H1 (cell line): Measurements from ENCODE around the gene PDE6D. TPM values are rescaled to one million over a fixed set of nuclear protein-coding genes. Genes with fewer than 3 reads are reported as not detected.

Experiments used
- CTCF ChIA-PET: fragments of 300-600 bp; sonication (Branson Sonifier 250); formaldehyde crosslinking; loops from one replicate; lab custom pipeline; 2021; ENCODE audit not compliant: partially characterized antibody; lab: Charles Lee
- POLR2A ChIA-PET: fragments of 300-600 bp; sonication (Branson Sonifier 250); formaldehyde crosslinking; loops from one replicate; lab custom pipeline; 2021; ENCODE audit warnings: inconsistent platforms; ENCODE audit not compliant: partially characterized antibody; lab: Charles Lee
- DNase-seq, 2 experiments: peaks; one replicate each; pipeline versions ENCODE4 v3.0.0 to v3.0.0-alpha.2; 2010 to 2022; ENCODE audit warnings: low spot score in 2 of 2, low read depth in 1 of 2, mixed read lengths in 1 of 2
- FAIRE-seq: peaks from 2 replicates; lab custom pipeline; 2011; peaks lifted over from hg19 to GRCh38; lab: Jason Lieb, UNC
- H2AFZ ChIP-seq: 2 replicates; pipeline ENCODE4 v1.8.1; 2012; ENCODE audit warnings: low read length, inconsistent platforms
- H2AK5ac ChIP-seq: 2 replicates; pipeline ENCODE4 v1.6.1; 2013; ENCODE audit warnings: low read depth, low read length
- H2BK120ac ChIP-seq: replicated peaks from 2 replicates; pipeline ENCODE3; 2013; ENCODE audit warnings: low read depth, low read length, inconsistent platforms
- H2BK12ac ChIP-seq: 2 replicates; pipeline ENCODE4 v1.6.1; 2013; ENCODE audit warnings: low read depth, low read length
- H2BK15ac ChIP-seq: 2 replicates; pipeline ENCODE4 v1.6.1; 2013; ENCODE audit warnings: low read length
- H2BK20ac ChIP-seq: 2 replicates; pipeline ENCODE4 v1.6.1; 2013; ENCODE audit warnings: low read length
- H2BK5ac ChIP-seq: 2 replicates; pipeline ENCODE4 v1.6.1; 2013; ENCODE audit warnings: low read depth, low read length
- H3K14ac ChIP-seq: 2 replicates; pipeline ENCODE4 v1.6.1; 2013; ENCODE audit warnings: inconsistent platforms; ENCODE audit not compliant: insufficient read length
- H3K18ac ChIP-seq: 2 replicates; pipeline ENCODE4 v1.6.1; 2013; ENCODE audit warnings: low read length; ENCODE audit errors: extremely low read depth
- H3K23ac ChIP-seq: 2 replicates; pipeline ENCODE4 v1.6.1; 2013; ENCODE audit warnings: inconsistent platforms; ENCODE audit not compliant: insufficient read length
- H3K23me2 ChIP-seq: 2 replicates; pipeline ENCODE4 v1.6.1; 2013; ENCODE audit warnings: low read depth, low read length
- H3K27ac ChIP-seq: 2 replicates; pipeline ENCODE4 v1.6.1; 2011; ENCODE audit warnings: low read depth, low read length, inconsistent platforms
- H3K27me3 ChIP-seq, 4 experiments: replicated peaks in 1 of 4; 1 replicate in 1 of 4; 2 replicates in 3 of 4; pipeline versions ENCODE4 v1.6.1 to v1.8.1; 2011 to 2013; ENCODE audit warnings: low read length in 3 of 4, mild to moderate bottlenecking in 3 of 4, inconsistent platforms in 2 of 4, mixed read lengths in 2 of 4, moderate library complexity in 1 of 4; ENCODE audit not compliant: control insufficient read depth in 3 of 4, insufficient read depth in 3 of 4; ENCODE audit errors: extremely low read depth in 1 of 4
- H3K36me3 ChIP-seq, 4 experiments: 2 replicates each; pipeline versions ENCODE4 v1.6.1 to v1.8.1; 2011 to 2013; ENCODE audit warnings: mild to moderate bottlenecking in 4 of 4, low read length in 3 of 4, moderate library complexity in 2 of 4, control low read depth in 1 of 4, inconsistent platforms in 1 of 4; ENCODE audit not compliant: insufficient read depth in 4 of 4, control insufficient read depth in 2 of 4
- H3K4ac ChIP-seq: replicated peaks from 2 replicates; pipeline ENCODE3; 2013; ENCODE audit warnings: low read length, low read depth, mixed read lengths, inconsistent platforms; ENCODE audit not compliant: insufficient read length
- H3K4me1 ChIP-seq, 4 experiments: replicated peaks in 1 of 4; 1 replicate in 1 of 4; 2 replicates in 3 of 4; pipeline versions ENCODE4 v1.6.1 to v1.8.1; 2011 to 2013; ENCODE audit warnings: low read length in 3 of 4, inconsistent platforms in 2 of 4, mixed read lengths in 1 of 4; ENCODE audit not compliant: insufficient read depth in 4 of 4, control insufficient read depth in 3 of 4
- H3K4me2 ChIP-seq, 2 experiments: 2 replicates each; pipeline versions ENCODE4 v1.6.1 to v1.8.1; 2011 to 2013; ENCODE audit warnings: low read depth in 2 of 2, low read length in 2 of 2, control low read depth in 1 of 2, inconsistent platforms in 1 of 2, mild to moderate bottlenecking in 1 of 2; ENCODE audit not compliant: insufficient read depth in 1 of 2
- H3K4me3 ChIP-seq, 4 experiments: fragments of 200-600, 300-600 bp in 1 of 4; sonication (generic), shearing (Covaris generic), sonication (Bioruptor Twin) in 1 of 4; 2 replicates each; pipeline versions ENCODE4 v1.5.1 to v1.8.1; 2011 to 2016; ENCODE audit warnings: low read length in 4 of 4, low read depth in 3 of 4, control low read depth in 2 of 4, inconsistent platforms in 2 of 4, mild to moderate bottlenecking in 2 of 4, mixed read lengths in 1 of 4, moderate library complexity in 1 of 4; ENCODE audit not compliant: insufficient read depth in 2 of 4; ENCODE audit errors: extremely low read depth in 1 of 4
- H3K56ac ChIP-seq: replicated peaks from 2 replicates; pipeline ENCODE3; 2013; ENCODE audit warnings: low read depth, mild to moderate bottlenecking, mixed read lengths, low read length, inconsistent platforms; ENCODE audit not compliant: insufficient read length
- H3K79me1 ChIP-seq: 2 replicates; pipeline ENCODE4 v1.6.1; 2013; ENCODE audit warnings: low read depth, low read length, control low read depth
- H3K79me2 ChIP-seq, 2 experiments: 2 replicates each; pipeline versions ENCODE4 v1.6.1 to v1.8.1; 2012 to 2013; ENCODE audit warnings: low read length in 2 of 2, mild to moderate bottlenecking in 2 of 2, inconsistent platforms in 1 of 2; ENCODE audit not compliant: insufficient read depth in 2 of 2, control insufficient read depth in 1 of 2
- H3K9ac ChIP-seq, 4 experiments: replicated peaks in 1 of 4; 1 replicate in 1 of 4; 2 replicates in 3 of 4; pipeline versions ENCODE4 v1.6.1 to v1.8.1; 2011 to 2013; ENCODE audit warnings: low read depth in 3 of 4, low read length in 3 of 4, control low read depth in 2 of 4, mild to moderate bottlenecking in 2 of 4, moderate library complexity in 2 of 4, inconsistent platforms in 1 of 4; ENCODE audit errors: extremely low read depth in 1 of 4
- H3K9me3 ChIP-seq, 2 experiments: 2 replicates each; pipeline versions ENCODE4 v1.6.1 to v1.8.1; 2012 to 2013; ENCODE audit warnings: mild to moderate bottlenecking in 2 of 2, moderate library complexity in 2 of 2, control low read depth in 1 of 2, inconsistent platforms in 1 of 2, low read depth in 1 of 2, low read length in 1 of 2, mixed read lengths in 1 of 2; ENCODE audit not compliant: insufficient read depth in 2 of 2
- H4K20me1 ChIP-seq, 2 experiments: replicated peaks in 1 of 2; 2 replicates each; pipeline versions ENCODE3 to v1.8.1; 2011 to 2013; ENCODE audit warnings: inconsistent platforms in 2 of 2, low read length in 2 of 2, mild to moderate bottlenecking in 1 of 2; ENCODE audit not compliant: insufficient read depth in 2 of 2, control insufficient read depth in 1 of 2
- H4K5ac ChIP-seq: 2 replicates; pipeline ENCODE4 v1.6.1; 2013; ENCODE audit warnings: low read length, low read depth, mixed read lengths, inconsistent platforms; ENCODE audit not compliant: insufficient read length
- H4K8ac ChIP-seq: 2 replicates; pipeline ENCODE4 v1.8.0; 2013; ENCODE audit warnings: mild to moderate bottlenecking, moderate library complexity, low read length, inconsistent platforms; ENCODE audit not compliant: insufficient read depth; ENCODE audit errors: extremely low read depth
- H4K91ac ChIP-seq: replicated peaks from 2 replicates; pipeline ENCODE3; 2013; ENCODE audit warnings: low read length, mixed read lengths, inconsistent platforms; ENCODE audit not compliant: insufficient read length
- POLR2AphosphoS5 ChIP-seq: IDR thresholded peaks from 2 replicates; pipeline ENCODE4 v1.6.1; 2011; ENCODE audit warnings: low read depth, low read length
- SP1 ChIP-seq: IDR thresholded peaks from 2 replicates; pipeline ENCODE4 v1.6.1; 2011; ENCODE audit warnings: low read depth, low read length
- WGBS, 2 experiments: shearing (Covaris generic) in 1 of 2; methylation state at CpG; one replicate each; pipeline versions ENCODE4 v1.1.6 to v1.1.7; 2013 to 2015; ENCODE audit warnings: low lambda C conversion rate in 2 of 2, mixed read lengths in 2 of 2, inconsistent platforms in 1 of 2, low coverage in 1 of 2, missing lambda C conversion rate in 1 of 2; ENCODE audit not compliant: insufficient replicate concordance in 2 of 2, insufficient coverage in 1 of 2, insufficient read length in 1 of 2; ENCODE audit errors: extremely low coverage in 1 of 2, missing lambda C conversion rate in 1 of 2; 5-methylcytosine and 5-hydroxymethylcytosine counted together
- polyA plus RNA-seq, 7 experiments: library from polyadenylated mRNA; depleted of rRNA in 3 of 7; stranded (reverse) in 5 of 7; unstranded in 2 of 7; fragments of >200 nt in 5 of 7; fragments of 200-250 nt in 2 of 7; gene quantifications; 1 replicate in 5 of 7; 2 replicates in 1 of 7; 4 replicates in 1 of 7; pipeline versions ENCODE4 v1.2.1 to v1.2.3, GENCODE V29; 2011 to 2013; ENCODE audit warnings: missing spikeins in 2 of 7, mixed read lengths in 2 of 7
- total RNA-seq: library from RNA; stranded (reverse); fragmentation: NEBNext Ultra II Directional; extraction: Animal tissue kit (Norgen Biotek cat#: 25700); gene quantifications from 2 replicates; pipeline ENCODE4 v1.2.1, GENCODE V29; 2021

Gene PDE6D
- total and polyA plus RNA-seq, 2 of the 8 experiments (the other 6 are each of a cell fraction or from before 2014, with no cell fraction given): 33.7 to 63.9 TPM

DNA sequence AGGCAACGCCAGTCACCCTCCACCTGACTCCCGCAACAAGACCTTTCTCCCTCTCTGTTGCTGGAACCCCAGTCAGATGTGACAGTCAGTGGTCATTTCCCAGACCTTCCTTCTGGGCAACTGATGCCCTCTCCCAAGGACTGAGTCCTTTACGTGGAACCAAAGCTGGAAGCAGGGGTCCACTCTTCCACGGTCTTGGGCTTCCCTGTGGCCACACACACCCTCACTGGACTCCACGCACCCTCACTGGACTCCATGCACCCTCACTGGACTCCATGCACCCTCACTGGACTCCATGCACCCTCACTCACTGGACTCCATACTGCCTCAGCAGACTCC lies 65.6 kb downstream of the PDE6D start:
- Histone ChIP-seq H4K5ac (no peak overlapping the region), H4K8ac (0 out of 2 replicates have a peak overlapping the region, but pooled peaks have one; percentile 39), H2AFZ (no peak overlapping the region), H3K79me1 (no peaks in the 10 kb centered on the region), H3K4me3 (no peak overlapping the region), H3K4ac (no peak overlapping the region), H2BK12ac (peak overlapping the region; percentile 94), H2BK15ac (peak overlapping the region; percentile 81; the same call in 1 of the 2 replicates), H3K79me2 (peaks cover 20 to 26% of the 10 kb centered on the region in 2 experiments)
- POLR2A ChIA-PET: interaction anchor here (0.6 to 22.8 kb wide), 14 partner anchors 11 to 262 kb away, joined by 3 to 1080 read pairs (median 7); partner anchors contain the start of genes COPS7B, PDE6D and PTMA
- TF ChIP-seq SP1: no peak
- peak; percentile 41 for TF ChIP-seq POLR2AphosphoS5
- TF ChIP-seq, all 59 proteins: peak for 1
- CTCF ChIA-PET: interaction anchor here (0.6 to 12.1 kb wide), 27 partner anchors 9 to 184 kb away, joined by 3 to 555 read pairs (median 9); partner anchors contain the start of gene COPS7B
- no peak overlapping the region for H3K9ac ChIP-seq
- WGBS, 2 experiments: 80% methylated on average over 5 of the region's 5 CpGs; no CpG with 5 or more reads in 1 of the 2 experiments
- peaks cover 17% of the 10 kb centered on the region in 2 experiments for H4K20me1 ChIP-seq
- H2BK5ac ChIP-seq: no peak overlapping the region
- no peak overlapping the region for H3K4me2 ChIP-seq
- no peak overlapping the region; the same call in 1 of the 2 replicates for H3K18ac ChIP-seq
- H3K56ac ChIP-seq: no peak overlapping the region
- H3K23ac ChIP-seq: no peak overlapping the region
- H3K4me1 ChIP-seq: peaks cover 0 to 28% (median 19%) of the 10 kb centered on the region in 4 experiments; a peak in 6 of 7 replicates
- H3K27ac ChIP-seq: no peak overlapping the region
- no peak overlapping the region for H3K14ac ChIP-seq
- no peaks in the 10 kb centered on the region for H3K9me3 ChIP-seq
- H3K23me2 ChIP-seq: no peaks in the 10 kb centered on the region
- H2BK20ac ChIP-seq: peak overlapping the region; percentile 61; the same call in 1 of the 2 replicates
- H4K91ac ChIP-seq: peak overlapping the region; percentile 66
- no peak for DNase-seq
- FAIRE-seq: no peak
- H3K36me3 ChIP-seq: peaks cover 14 to 27% (median 19%) of the 10 kb centered on the region in 4 experiments
- no peak overlapping the region for H2BK120ac ChIP-seq
- no peak overlapping the region; the same call in 1 of the 2 replicates for H2AK5ac ChIP-seq
- H3K27me3 ChIP-seq: no peaks in the 10 kb centered on the region
